HG02571 (cell line): ENCODE measurements around the gene RPS18.
"Not testable (repeated sequence)": the region's sequence is repeated elsewhere in the genome, so short reads cannot be mapped to it uniquely, and the experiment has no call there.

ENCODE experiments used
- ATAC-seq: cut with Tn5 transposase; IDR thresholded peaks from one replicate; pipeline ENCODE4 v1.9.1; 2021; ENCODE audit warnings: mild to moderate bottlenecking, moderate library complexity; ENCODE audit not compliant: unreplicated experiment

Gene RPS18

DNA sequence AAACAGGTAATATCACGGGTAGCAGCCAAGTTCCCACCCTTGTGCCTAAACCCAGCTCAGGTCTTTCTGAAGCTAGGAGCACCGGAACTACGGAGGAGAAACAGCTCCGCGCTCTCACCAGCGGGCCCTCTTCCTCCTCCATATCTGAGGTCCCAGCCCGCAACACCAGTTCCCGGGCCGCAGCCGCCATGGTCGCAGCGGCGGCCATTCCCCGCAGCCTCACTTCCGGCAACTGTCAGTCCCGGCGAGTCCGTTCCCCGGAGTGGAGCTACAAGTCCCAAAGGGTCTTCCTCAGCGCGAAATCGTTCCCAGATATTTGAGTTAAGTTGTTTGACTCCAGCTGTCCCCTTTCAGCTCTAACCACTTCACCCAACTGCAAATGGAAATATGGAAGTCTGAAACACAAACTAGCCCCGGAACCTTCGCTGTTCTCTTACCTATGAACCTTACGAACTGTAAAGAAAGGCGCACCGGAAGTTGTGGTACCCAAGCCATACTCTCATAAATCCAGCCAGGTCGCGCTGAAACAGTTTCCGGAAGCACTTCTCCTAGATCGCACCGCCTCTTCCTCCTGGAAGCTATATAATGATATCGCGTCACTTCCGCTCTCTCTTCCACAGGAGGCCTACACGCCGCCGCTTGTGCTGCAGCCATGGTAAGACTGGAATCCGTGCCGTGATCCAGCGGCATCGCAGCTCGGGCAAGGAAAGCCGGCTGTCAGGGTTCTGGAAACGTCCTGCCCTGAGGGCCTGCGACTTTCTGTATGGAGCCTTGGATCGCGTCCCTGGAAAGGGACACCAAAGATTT, at the start of gene RPS18, which contains the start of gene VPS52:
Gene RPS18 (plus strand): TSS at position 608 of the 807 bp plus-strand sequence. CDS start 45 bp downstream, at position 653.
Gene VPS52 (minus strand): TSS at position 409 of the 807 bp plus-strand sequence. CDS start 201 bp downstream, at position 208.
- peak; percentile 83 for ATAC-seq

- not testable (repeated sequence) for ATAC-seq
Measured at GRCh38 chr6:33226503-33227120, 45.3 kb upstream of the RPS18 start.

- no peak for ATAC-seq
Measured at GRCh38 chr6:33235221-33235634, 36.6 kb upstream of the RPS18 start.

DNA sequence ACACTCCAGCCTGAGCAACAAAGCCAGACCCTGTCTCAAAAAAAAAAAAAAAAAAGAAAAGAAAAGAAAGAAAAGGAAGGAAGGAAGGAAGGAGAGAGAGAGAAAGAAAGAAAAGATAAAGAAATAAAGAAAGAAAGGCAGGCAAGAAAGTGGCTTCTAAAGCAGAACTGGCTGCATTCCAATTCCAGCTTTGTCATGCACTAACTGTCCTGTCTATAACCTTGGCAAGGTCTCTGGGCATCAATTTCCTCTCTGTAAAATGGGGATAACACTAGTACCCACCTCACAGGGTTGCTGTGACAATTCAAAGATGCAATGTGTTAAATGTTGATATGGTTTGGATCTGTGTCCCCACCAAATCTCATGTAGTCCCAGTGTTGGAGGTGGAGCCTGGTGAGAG, 35.5 kb upstream of the RPS18 start:
- ATAC-seq: no peak

- ATAC-seq: no peak
Measured at GRCh38 chr6:33236852-33237251, 35.0 kb upstream of the RPS18 start.

DNA sequence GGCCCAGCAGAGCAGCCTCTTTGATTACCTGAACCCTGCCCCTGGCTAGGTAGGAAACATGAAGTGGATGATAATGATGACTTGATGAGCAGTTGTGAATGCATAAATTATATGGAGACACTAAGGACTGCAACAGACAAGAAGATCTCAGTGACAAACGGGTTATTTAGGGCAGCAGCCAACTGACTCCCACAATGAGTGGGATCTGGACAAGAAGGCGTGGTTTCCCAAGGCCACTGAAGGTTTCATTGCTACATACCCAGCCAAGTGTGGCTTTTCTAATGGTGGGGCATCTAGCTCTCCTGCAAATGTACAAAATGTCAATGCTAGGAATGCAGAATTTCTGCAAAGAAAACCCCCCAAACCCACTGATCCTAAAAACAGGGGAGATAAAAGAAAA, 34.1 kb upstream of the RPS18 start:
- ATAC-seq: no peak

GRCh38 chr6:33241968-33242367, 29.9 kb upstream of the RPS18 start:
- ATAC-seq: no peak

DNA sequence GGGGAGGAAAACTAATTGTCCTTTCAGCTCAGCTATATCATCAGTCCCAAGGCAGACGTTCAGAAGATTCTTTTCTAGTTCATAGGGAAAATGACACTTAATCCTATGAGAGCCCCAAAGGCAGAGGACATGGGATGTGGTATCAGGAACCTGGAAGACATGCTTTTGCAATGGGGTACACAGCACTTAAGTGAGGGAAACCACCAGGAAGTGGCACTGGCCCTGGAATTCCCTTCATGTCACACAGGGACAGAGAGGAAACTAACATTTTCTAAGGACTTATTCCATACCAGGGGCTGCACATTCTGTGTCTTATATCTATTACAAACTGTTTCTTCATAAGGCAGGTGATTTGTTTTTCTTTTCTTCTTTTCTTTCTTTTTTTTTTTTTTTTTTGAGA, 28.4 kb upstream of the RPS18 start:
- ATAC-seq: no peak

DNA sequence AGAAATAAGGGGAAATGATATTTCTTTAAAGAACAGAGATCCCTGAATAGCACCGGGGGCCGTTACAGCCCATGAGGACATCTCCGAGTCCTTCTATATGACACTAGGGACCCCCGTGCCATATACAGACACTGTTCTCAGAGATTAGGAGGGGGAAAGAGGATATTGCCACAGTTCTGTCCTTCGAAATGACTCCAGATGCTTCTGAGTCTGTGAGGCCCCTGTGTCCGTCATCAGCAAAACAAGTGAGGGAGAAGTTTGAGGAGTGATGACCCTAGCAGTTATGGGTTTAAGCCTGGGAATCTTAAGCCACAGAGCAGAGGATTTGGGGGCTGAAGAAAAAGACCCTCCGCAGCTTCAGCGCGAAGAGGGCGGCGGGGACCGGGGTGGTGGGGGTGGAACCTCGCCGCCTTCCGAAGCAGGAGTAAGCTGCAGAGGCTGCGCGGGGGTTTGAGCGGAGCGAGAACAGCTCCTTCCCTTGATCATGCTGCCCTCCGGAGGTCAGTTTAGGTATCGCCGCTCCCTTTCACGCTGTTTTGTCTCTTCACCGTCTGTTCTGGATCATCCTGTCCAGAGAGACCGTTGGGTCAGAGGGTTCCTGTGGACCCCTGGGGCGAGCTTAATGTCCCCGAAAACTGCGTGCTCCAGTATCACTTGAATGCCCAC, 23.8 kb upstream of the RPS18 start:
- no peak for ATAC-seq

DNA sequence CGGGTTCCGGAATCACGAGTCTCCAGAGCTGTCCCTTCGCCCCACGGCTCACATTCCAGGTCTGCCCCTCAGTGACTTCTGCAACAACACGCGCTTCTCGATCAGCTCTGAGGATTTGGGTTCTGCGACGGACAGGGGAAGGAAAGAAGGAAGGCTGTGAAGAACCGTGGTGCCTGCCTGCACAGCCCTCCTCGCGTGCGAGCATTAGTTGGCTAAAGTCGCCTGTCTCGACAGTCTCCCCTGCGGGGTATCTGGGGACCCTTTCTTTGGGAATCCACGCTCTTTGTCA, 23.3 kb upstream of the RPS18 start:
- peak; percentile 3 for ATAC-seq

DNA sequence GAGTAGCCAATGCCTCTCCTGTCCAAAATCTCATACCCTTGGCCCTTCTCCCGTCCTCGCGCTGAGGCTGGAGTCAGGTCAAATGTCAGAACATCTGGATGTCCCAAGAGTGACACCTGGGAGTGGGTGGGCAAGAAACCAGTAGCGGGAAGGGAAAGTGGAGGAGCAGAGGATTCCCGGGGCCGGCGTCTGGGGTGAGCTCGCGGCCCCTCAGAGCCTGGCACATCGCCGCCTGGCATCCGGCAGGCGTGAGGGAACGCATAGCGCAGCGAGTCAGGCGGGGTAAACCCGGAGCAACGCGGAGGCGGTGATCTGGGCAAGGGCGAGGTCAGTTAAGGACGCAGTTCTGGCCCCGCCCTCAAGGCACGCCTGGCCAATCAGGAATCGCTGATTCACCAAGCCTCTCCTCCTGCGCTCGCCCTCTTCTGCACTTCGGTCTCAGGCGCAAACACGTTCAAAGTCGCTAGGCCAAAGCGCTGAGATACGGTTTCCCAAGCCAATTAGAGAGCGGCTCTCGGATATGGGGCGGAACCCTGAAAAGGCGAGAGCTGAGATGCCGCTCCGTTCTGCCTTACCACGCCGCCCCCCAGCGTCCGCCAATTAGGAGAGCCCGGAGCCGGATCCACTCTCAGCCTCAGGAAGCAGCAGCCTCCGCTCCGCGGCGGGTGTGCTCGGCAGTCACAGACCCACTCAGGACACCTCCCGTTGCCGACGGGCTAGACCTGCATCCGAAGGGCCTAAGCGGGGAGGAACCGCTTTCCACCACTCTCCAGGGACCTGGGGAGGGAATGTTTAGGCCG, 22.7 kb upstream of the RPS18 start:
- peak; percentile 86 for ATAC-seq

GRCh38 chr6:33249732-33250630, 21.9 kb upstream of the RPS18 start:
- no peak for ATAC-seq

- no peak for ATAC-seq
Measured at GRCh38 chr6:33250731-33251130, 21.1 kb upstream of the RPS18 start.

DNA sequence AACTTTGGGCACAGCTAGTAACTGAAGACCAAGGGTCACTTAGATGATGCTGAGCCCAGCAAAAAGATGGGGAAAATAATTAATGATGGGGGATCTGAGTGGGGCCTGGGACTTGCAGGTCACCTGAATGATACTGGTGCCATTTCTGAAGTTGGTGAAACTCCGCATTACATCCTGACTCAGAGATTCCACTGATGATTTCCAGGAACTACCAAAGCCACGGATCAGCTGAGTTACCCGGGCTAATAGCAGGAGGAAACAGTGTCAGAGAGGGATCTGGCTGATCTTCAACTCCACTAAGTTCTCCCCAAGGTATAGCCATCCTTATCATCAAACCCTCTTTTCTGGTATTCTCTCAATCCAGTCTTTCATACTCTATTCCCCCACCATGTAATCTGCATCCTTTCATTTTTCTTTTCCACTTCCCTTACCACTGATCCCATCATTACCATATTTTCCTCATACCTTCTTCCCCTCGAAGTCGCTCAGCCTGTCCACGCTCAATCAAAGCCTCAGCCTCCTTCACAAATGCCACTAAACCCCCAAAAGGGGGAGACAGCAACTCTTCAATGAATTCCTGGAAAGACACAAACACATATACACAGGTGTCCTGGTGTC, 20.4 kb upstream of the RPS18 start:
- ATAC-seq: no peak

GRCh38 chr6:33252759-33253158, 19.1 kb upstream of the RPS18 start:
- ATAC-seq: no peak

DNA sequence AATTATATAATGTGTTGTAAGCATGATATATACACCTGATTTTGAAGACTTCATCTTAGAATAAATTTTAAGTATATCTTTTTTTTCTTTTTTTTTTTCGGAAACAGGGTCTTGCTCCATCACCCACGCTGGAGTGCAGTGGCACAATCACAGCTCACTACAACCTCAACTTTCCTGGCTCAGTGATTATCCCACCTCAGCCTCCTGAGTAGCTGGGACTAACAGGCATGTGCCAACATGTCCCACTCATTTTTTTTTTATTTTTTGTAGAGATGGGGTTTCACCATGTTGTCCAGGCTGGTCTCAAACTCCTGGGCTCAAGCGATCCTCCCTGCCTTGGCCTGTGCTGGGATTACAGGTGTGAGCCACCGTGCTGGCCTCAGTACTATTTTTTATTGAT, 17.3 kb upstream of the RPS18 start:
- ATAC-seq: no peak

- ATAC-seq: no peak
Measured at GRCh38 chr6:33259032-33259431, 12.8 kb upstream of the RPS18 start.

- not testable (repeated sequence) for ATAC-seq
Measured at GRCh38 chr6:33262490-33262889, 9.4 kb upstream of the RPS18 start.

DNA sequence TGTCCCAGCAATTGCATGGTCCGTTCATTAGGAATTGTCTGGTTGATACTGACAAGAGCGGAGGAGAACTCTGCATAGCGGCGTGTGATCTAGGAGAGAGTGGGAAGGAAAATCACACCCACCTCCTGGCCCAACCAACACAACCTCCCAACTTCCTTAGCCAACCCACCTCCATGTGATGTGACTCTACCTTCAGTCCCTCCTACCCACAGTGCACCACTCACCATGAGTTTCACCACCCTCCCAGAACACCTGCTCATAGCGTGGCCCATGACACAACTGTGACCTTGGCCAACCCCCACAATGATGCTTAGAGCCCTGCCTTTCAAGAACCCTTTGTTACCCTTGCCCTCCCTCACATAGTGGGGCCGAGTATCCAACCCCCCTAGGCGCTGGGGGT, 7.9 kb upstream of the RPS18 start:
- no peak for ATAC-seq

DNA sequence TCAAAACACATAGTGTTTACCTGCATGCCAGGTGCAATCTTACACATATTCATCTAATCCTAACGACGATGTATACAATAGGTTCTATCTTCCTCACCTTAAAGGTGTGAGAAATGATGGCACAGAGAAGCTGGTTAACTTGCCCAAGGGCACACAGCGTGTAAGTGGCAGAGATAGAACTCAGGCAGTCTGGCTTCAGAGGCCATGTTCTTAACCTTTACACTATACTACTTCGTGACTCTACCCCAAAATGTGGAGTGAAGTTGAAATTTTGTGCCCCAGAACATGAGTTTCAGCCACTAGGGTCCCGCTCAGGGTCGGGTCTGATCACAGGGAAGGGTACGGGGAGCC, 783 bp upstream of the RPS18 start:
- ATAC-seq: peak; percentile 5
